GM19239 (cell line): Measurements from ENCODE around the gene TP53RK.

ENCODE experiments used
- DNase-seq: peaks from one replicate; pipeline ENCODE4 v3.0.0; 2011; ENCODE audit warnings: low spot score; ENCODE audit not compliant: insufficient read length
- FAIRE-seq: peaks from 2 replicates; lab custom pipeline; 2011; peaks lifted over from hg19 to GRCh38; lab: Jason Lieb, UNC

TP53RK gene

DNA sequence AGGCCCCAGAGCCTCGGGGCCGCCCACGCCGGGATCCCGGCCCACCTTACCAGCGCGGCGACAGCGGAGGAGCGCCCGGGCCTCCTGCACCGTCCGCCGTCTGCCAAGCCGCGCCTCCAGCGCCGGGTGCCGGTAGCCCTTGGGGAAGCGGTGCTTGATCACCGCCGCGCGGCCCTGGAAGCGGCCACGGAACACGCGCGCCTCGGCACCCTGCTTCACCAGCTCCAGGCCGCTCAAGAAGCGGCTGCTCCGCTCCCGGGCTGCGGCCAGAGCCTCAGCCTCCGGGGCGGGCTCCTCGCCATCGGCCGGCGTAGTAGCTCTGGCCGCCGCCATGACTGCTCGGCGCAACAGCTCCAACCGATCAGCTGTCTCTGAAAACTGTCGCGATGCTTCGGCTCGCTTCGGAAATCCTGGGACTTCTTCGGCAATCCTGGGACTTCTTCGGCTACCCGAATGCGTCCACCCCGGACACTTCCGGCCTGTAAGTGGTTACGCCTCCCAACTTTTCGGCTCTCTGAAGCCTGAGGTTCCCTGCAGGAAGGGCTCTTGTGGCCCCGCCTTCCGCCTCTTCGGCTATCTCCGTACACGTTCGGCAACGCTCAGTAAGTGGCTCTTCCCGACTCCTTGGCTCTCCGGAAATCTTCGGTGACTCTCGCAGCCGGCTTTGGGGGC lies at the start of gene TP53RK:
TSS of gene TP53RK (minus strand) at position 363 of the 672 bp plus-strand sequence. CDS start at position 333, 30 bp downstream.
- DNase-seq (peak; percentile 84), FAIRE-seq (peak; percentile 97)

DNA sequence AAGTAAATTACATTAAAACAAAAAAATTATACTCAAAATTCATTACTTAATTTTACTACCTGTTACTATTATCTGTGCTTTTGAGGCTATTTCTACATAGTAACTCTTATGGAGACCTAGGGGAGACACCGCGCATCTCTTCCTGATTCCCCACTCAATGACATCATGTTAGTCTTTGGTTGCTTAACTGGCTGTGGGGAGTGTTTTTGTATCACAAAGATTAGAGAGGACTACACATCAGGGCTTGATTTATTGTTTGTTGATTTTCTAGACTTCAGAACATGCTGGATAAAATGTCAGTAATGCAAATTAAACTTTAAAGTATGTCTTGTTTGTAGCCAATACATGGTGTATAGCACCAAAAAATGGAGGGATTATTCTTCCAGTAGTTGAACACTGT lies 46.2 kb upstream of the TP53RK start:
- DNase-seq (no peak), FAIRE-seq (no peak)

DNA sequence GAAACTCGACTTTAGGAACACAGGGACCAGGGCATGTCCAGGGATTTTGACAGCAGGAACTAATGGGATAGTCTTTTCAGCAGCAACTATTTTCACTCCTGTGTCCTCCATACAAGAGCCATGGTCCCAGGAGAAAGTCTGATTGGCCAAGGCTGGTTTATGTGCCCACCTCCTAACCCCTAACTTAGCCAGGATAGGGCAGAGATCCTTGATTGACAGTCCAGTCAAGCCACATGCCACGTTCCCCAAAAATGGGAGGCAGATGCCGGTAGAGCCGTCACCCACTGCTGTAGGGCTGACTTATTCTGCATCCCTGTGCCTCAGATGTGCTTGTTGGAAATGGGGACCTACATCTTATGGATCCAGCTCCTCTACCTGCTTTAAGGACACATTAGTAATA lies 42.5 kb upstream of the TP53RK start:
- DNase-seq (no peak), FAIRE-seq (no peak)

DNA sequence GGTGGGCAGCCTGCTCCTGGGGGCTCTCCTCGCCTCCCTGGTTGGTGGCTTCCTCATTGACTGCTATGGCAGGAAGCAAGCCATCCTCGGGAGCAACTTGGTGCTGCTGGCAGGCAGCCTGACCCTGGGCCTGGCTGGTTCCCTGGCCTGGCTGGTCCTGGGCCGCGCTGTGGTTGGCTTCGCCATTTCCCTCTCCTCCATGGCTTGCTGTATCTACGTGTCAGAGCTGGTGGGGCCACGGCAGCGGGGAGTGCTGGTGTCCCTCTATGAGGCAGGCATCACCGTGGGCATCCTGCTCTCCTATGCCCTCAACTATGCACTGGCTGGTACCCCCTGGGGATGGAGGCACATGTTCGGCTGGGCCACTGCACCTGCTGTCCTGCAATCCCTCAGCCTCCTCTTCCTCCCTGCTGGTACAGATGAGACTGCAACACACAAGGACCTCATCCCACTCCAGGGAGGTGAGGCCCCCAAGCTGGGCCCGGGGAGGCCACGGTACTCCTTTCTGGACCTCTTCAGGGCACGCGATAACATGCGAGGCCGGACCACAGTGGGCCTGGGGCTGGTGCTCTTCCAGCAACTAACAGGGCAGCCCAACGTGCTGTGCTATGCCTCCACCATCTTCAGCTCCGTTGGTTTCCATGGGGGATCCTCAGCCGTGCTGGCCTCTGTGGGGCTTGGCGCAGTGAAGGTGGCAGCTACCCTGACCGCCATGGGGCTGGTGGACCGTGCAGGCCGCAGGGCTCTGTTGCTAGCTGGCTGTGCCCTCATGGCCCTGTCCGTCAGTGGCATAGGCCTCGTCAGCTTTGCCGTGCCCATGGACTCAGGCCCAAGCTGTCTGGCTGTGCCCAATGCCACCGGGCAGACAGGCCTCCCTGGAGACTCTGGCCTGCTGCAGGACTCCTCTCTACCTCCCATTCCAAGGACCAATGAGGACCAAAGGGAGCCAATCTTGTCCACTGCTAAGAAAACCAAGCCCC lies 36.2 kb upstream of the TP53RK start:
- FAIRE-seq: no peak
- DNase-seq: no peak

- FAIRE-seq (no peak), DNase-seq (no peak)
Measured at GRCh38 chr20:46724343-46724959, 35.2 kb upstream of the TP53RK start.

DNA sequence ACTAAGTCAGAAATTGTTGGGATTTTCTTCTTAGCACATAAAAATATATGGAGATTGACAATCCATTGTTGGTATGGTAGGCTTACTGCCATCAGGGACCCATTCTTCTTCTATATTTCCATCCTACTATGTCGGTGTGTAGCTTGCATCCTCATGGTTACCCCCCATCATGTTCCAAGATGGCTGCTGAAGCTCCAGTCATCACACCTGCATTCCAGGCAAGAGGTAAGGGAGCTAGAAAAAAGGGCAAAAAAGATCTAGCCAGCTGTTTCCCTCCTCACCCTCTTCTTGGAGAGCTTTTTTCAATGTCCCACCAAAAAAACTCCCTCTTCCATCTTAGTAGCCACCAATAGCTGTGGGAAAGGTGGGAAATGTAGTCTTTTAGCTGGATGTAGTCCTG lies 33.8 kb upstream of the TP53RK start:
- no peak for DNase-seq
- FAIRE-seq: no peak

GRCh38 chr20:46722450-46722849 lies 33.2 kb upstream of the TP53RK start:
- FAIRE-seq (no peak), DNase-seq (no peak)

DNA sequence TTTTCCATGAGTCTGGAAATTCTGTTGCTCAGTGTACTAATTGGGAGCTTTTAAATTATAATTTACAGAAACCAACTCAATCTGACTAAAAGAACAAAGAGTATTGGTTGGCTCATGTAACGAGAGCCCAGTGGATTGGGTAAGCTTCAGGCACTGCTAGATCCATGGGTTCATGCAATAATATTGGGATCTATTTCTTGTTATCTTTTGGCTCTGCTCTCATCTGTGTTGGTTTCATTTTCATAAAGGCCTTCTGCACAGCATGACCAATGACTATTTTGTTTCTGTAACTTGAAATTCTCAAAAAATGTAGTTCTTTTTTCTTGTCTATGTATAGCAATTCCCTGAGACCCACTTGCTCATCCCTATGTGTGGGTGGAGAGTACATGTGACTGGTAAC lies 32.2 kb upstream of the TP53RK start:
- DNase-seq (no peak), FAIRE-seq (no peak)

GRCh38 chr20:46720776-46721425 lies 31.7 kb upstream of the TP53RK start:
- DNase-seq (no peak), FAIRE-seq (no peak)

GRCh38 chr20:46720019-46720418 lies 30.8 kb upstream of the TP53RK start:
- DNase-seq: no peak
- FAIRE-seq: no peak

DNA sequence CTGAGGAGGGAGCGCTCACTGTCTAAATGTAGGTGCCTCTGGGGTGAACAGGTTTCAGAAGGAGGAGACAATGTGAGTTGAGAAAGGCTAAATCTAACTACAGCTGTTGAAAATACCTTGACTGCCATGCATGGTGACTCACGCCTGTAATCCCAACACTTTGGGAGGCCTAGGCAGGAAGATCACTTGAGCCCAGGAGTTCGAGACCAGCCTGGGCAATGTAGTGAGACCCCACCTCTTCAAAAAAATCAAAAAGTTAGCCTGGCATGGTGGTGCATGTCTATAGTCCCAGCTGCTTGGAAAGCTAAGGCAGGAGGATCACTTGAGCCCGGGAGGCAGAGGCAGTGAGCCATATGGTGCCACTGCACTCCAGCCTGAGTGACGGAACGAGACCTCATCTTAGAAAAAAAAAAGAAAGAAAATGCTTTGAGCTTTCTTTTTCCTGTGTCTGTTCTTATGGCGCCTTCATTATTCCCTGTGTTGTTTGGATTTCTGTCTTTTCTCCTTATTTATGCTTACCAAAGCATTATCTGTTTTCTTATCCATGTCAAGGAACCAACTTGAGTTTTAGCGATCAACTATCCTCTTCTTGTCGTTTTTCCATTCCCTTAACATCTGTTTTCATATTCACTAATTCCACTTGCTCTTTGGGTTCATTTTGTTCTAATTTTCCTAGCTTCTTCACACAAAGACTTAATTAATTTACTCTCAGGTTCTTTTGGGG lies 28.7 kb upstream of the TP53RK start:
- no peak for FAIRE-seq
- no peak for DNase-seq

- DNase-seq (no peak), FAIRE-seq (no peak)
Measured at GRCh38 chr20:46715292-46715756, 26.1 kb upstream of the TP53RK start.

GRCh38 chr20:46713957-46714834 lies 25.0 kb upstream of the TP53RK start:
- no peak for FAIRE-seq

DNA sequence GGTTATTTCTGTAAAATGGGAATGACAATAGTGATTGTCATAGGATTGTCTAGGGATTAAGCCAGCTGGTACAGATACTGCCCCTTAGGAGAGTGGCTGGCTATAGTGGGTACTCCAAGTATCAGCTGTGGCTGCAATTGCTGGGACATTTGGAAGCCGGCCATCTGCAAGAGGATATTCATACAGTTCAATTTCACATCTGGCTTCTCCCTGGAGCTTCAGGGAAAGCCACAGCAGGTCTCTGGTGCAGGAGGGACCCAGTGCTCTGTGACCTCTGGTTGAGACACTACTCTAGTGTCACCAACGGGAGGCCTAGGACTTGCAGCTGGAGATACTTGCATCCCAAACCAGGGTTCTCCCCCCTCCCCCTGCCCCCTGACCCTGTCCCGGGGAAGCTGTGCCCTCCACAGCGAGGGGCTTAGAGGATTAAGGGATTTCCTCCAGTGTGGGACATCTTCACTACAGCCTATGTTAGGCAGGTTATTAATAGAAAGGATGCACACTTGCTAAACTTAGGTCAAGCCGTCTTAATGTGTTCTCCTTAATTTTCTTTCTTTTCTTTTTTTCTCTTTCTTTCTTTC lies 22.9 kb upstream of the TP53RK start:
- no peak for DNase-seq
- no peak for FAIRE-seq

More at GRCh38 chr20:46713957-46714834, 25.0 kb upstream of the TP53RK start:
- no peak for DNase-seq

DNA sequence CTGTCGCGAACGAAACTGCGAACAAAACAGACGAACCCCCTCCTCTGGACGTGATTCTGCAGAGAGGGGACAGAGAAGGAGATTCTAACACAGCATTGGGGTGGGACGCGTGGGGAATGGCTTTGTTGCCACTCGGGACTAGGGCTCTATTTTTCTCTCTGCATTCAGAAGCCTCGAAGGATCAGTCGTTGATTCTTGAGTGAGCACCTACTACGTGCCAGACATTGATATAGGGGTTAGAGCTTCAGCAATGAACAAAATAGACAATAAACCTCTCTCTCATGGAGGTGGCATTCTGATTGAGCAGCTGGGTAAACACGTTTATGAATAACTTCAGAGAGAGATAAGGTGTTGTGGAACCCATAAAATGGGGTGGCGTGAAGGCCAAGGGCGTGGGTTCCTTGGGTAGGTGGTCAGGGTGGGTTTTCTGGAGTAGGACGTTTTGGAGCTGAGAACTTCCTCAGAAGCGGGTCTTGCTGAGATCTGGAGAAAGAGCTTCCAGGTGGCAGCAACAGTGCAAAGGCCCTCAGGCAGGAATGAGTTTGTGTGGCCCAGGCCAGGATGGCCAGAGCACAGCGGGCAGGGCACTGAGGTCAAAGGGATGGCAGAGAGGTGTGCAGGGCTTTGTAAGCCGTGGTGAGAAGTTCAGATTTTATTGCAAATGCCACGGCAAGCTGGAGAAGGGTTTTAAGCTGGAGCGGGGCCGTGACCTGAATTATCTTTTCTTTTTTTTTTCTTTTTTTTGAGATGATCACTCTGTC lies 21.1 kb upstream of the TP53RK start:
- no peak for FAIRE-seq

DNA sequence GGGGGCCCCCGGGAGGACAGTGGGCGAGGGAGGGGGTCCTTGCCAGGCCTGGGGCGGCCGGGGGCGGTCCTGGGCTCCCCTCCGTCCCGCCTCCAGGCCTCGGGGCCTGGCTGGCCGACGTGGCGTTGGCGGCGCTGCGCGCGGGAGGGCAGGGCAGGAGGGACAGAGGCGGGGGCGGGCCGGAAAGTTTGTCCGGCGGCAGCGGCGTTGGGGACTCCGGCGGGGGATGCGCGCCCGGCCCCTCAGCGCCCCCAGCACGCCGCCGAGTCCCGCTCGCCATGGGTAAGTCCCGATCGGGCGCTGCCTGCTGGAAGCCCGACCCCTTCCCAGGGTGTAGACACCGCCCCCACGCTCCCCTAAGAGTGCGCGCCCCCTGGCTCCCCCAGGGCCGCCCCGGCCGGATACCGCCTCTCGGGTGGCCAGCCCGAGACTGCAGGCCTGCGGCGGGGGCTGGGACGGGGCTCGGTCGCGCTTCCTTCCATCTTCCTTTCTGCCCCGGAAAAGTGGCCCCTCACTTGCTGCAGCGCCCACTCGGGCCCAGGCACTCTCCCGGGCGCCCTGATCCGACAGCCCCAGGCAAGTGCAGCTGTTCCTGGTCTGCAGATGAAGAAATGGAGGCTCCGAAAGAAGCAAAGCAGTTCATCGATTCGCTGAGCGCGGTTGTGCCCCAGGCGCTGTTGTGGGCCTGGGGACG lies 20.4 kb upstream of the TP53RK start, which contains the start of gene SLC2A10:
TSS of gene SLC2A10 (plus strand) at position 191 of the 694 bp plus-strand sequence. CDS start at position 279, 88 bp downstream.
- DNase-seq (no peak), FAIRE-seq (no peak)

More for the DNA sequence above, 21.1 kb upstream of the TP53RK start:
- DNase-seq: no peak

DNA sequence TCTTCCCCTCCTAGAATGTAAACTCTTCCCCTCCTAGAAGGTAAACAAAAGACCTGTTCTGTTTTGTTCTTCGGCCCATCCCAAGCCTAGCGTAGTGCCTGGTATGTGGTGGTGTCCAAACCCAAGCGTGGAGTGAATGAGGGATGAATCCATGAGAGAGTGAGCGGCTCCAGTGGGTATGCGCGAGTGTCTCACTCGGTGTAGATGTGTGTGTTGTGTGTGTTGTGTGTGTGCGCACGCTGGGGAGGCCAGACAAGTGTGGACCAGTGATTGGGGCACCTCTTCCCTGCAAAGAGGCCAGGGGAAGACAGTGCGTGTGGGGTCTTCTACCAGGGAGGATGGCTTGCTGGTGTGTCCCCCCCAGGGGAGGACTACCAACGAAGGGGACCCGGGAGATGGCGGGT lies 19.8 kb upstream of the TP53RK start:
- no peak for DNase-seq
- FAIRE-seq: no peak
